ENCODE results near the gene NAV2.

The NAV2 gene

GRCh38 chr11:20015529-20016427 is 303.1 kb downstream of the NAV2 start:
- no peak overlapping the region for H3K9ac ChIP-seq (ENCODE audit: low read length)
- H3K27ac ChIP-seq (ENCODE audit: low read length) = no peak overlapping the region
- no peak for TF ChIP-seq EZH2phosphoT487 (IDR thresholded peaks at IDR 0.05; ENCODE audit: low read length)
- TF ChIP-seq CTCF (IDR thresholded peaks at IDR 0.05; ENCODE audit: low read length) = no peak
- TF ChIP-seq EZH2 (optimal IDR thresholded peaks at IDR 0.05; ENCODE audit: low read depth, low read length) = no peak
- no peaks in the 10 kb centered on the region for H3K79me2 ChIP-seq (ENCODE audit: low read length)
- H3K4me2 ChIP-seq (ENCODE audit: low read depth, low read length) = no peak overlapping the region
- H3K9me3 ChIP-seq (replicated peaks; ENCODE audit: insufficient read depth, low read length) = no peaks in the 10 kb centered on the region
- H3K36me3 ChIP-seq (replicated peaks; ENCODE audit: insufficient read depth, low read length) = no peaks in the 10 kb centered on the region
- no peak for DNase-seq
- H3K9me2 ChIP-seq (replicated peaks; ENCODE audit: insufficient read depth, low read length) = no peaks in the 10 kb centered on the region
- H3F3A ChIP-seq (ENCODE audit: insufficient read depth, low read length) = no peaks in the 10 kb centered on the region
- H3K4me3 ChIP-seq (ENCODE audit: low read length) = no peak overlapping the region
- no peaks in the 10 kb centered on the region for H3K4me1 ChIP-seq (ENCODE audit: low read length)
- no peak overlapping the region for H2AFZ ChIP-seq (ENCODE audit: low read length)
- no peaks in the 10 kb centered on the region for H3K27me3 ChIP-seq (replicated peaks; ENCODE audit: insufficient read depth, low read length)
- H4K20me1 ChIP-seq (ENCODE audit: insufficient read depth, low read length) = no peaks in the 10 kb centered on the region

- H2AFZ ChIP-seq (ENCODE audit: low read length) = no peak overlapping the region
- H3K9me2 ChIP-seq (replicated peaks; ENCODE audit: insufficient read depth, low read length) = no peaks in the 10 kb centered on the region
- H3K4me2 ChIP-seq (ENCODE audit: low read depth, low read length) = no peak overlapping the region
- no peaks in the 10 kb centered on the region for H3F3A ChIP-seq (ENCODE audit: insufficient read depth, low read length)
- H4K20me1 ChIP-seq (ENCODE audit: insufficient read depth, low read length) = no peaks in the 10 kb centered on the region
- no peak for DNase-seq
- no peaks in the 10 kb centered on the region for H3K27me3 ChIP-seq (replicated peaks; ENCODE audit: insufficient read depth, low read length)
- H3K9ac ChIP-seq (ENCODE audit: low read length) = no peak overlapping the region
- no peak overlapping the region for H3K27ac ChIP-seq (ENCODE audit: low read length)
- no peaks in the 10 kb centered on the region for H3K36me3 ChIP-seq (replicated peaks; ENCODE audit: insufficient read depth, low read length)
- no peaks in the 10 kb centered on the region for H3K4me1 ChIP-seq (ENCODE audit: low read length)
- no peak overlapping the region for H3K4me3 ChIP-seq (ENCODE audit: low read length)
- no peaks in the 10 kb centered on the region for H3K79me2 ChIP-seq (ENCODE audit: low read length)
- no peak for TF ChIP-seq CTCF (IDR thresholded peaks at IDR 0.05; ENCODE audit: low read length)
- no peak for TF ChIP-seq EZH2 (optimal IDR thresholded peaks at IDR 0.05; ENCODE audit: low read depth, low read length)
- no peak for TF ChIP-seq EZH2phosphoT487 (IDR thresholded peaks at IDR 0.05; ENCODE audit: low read length)
- no peaks in the 10 kb centered on the region for H3K9me3 ChIP-seq (replicated peaks; ENCODE audit: insufficient read depth, low read length)
Measured at GRCh38 chr11:20016526-20016925, 303.9 kb downstream of the NAV2 start.

GRCh38 chr11:20017320-20017719 is 304.7 kb downstream of the NAV2 start:
- H3K79me2 ChIP-seq (ENCODE audit: low read length) = no peaks in the 10 kb centered on the region
- H3K36me3 ChIP-seq (replicated peaks; ENCODE audit: insufficient read depth, low read length) = no peaks in the 10 kb centered on the region
- no peak overlapping the region for H2AFZ ChIP-seq (ENCODE audit: low read length)
- H3K9me2 ChIP-seq (replicated peaks; ENCODE audit: insufficient read depth, low read length) = no peaks in the 10 kb centered on the region
- no peak overlapping the region for H3K4me3 ChIP-seq (ENCODE audit: low read length)
- no peak overlapping the region for H3K9ac ChIP-seq (ENCODE audit: low read length)
- no peaks in the 10 kb centered on the region for H3K9me3 ChIP-seq (replicated peaks; ENCODE audit: insufficient read depth, low read length)
- no peaks in the 10 kb centered on the region for H3K27me3 ChIP-seq (replicated peaks; ENCODE audit: insufficient read depth, low read length)
- DNase-seq = no peak
- no peak overlapping the region for H3K4me2 ChIP-seq (ENCODE audit: low read depth, low read length)
- TF ChIP-seq EZH2 (optimal IDR thresholded peaks at IDR 0.05; ENCODE audit: low read depth, low read length) = no peak
- H4K20me1 ChIP-seq (ENCODE audit: insufficient read depth, low read length) = no peaks in the 10 kb centered on the region
- H3K27ac ChIP-seq (ENCODE audit: low read length) = no peak overlapping the region
- H3F3A ChIP-seq (ENCODE audit: insufficient read depth, low read length) = no peaks in the 10 kb centered on the region
- H3K4me1 ChIP-seq (ENCODE audit: low read length) = no peaks in the 10 kb centered on the region

GRCh38 chr11:20020198-20020597 is 307.6 kb downstream of the NAV2 start:
- Histone ChIP-seq H3K9ac (ENCODE audit: low read length) (no peak overlapping the region), H3F3A (ENCODE audit: insufficient read depth, low read length) (no peaks in the 10 kb centered on the region), H3K4me1 (ENCODE audit: low read length) (no peaks in the 10 kb centered on the region), H3K9me3 (replicated peaks; ENCODE audit: insufficient read depth, low read length) (no peaks in the 10 kb centered on the region), H3K36me3 (replicated peaks; ENCODE audit: insufficient read depth, low read length) (no peaks in the 10 kb centered on the region), H3K9me2 (replicated peaks; ENCODE audit: insufficient read depth, low read length) (no peaks in the 10 kb centered on the region), H3K4me3 (ENCODE audit: low read length) (no peak overlapping the region), H3K27ac (ENCODE audit: low read length) (no peak overlapping the region), H2AFZ (ENCODE audit: low read length) (no peak overlapping the region), H4K20me1 (ENCODE audit: insufficient read depth, low read length) (no peaks in the 10 kb centered on the region), H3K79me2 (ENCODE audit: low read length) (no peaks in the 10 kb centered on the region), H3K27me3 (replicated peaks; ENCODE audit: insufficient read depth, low read length) (no peaks in the 10 kb centered on the region), H3K4me2 (ENCODE audit: low read depth, low read length) (no peak overlapping the region)
- DNase-seq = no peak
- TF ChIP-seq EZH2phosphoT487 (IDR thresholded peaks at IDR 0.05; ENCODE audit: low read length) = no peak
- no peak for TF ChIP-seq EZH2 (optimal IDR thresholded peaks at IDR 0.05; ENCODE audit: low read depth, low read length)
- TF ChIP-seq CTCF (IDR thresholded peaks at IDR 0.05; ENCODE audit: low read length) = no peak
